ENCODE measurements around the gene HCAR2. TPM values are rescaled to one million over a fixed set of nuclear protein-coding genes. Genes with fewer than 3 reads are reported as not detected.

HCAR2 gene
- total and polyA plus RNA-seq, 2 of the 4 experiments (the other 2 are of a cell fraction): not detected

GRCh38 chr12:122659579-122659978, 43.6 kb downstream of the HCAR2 start:
- H2AK9ac ChIP-seq (replicated peaks; ENCODE audit: low read depth, low read length, poor library complexity): no peak overlapping the region
- no peak overlapping the region for H4K8ac ChIP-seq (ENCODE audit: low read depth in 2 of 2, low read length in 2 of 2)
- CTCF ChIA-PET: interaction anchor here (1.4 kb wide), 1 partner anchor 93 kb away, joined by 3 read pairs; the partner anchor contains the start of gene DENR
- no peak overlapping the region for H3K14ac ChIP-seq (replicated peaks; ENCODE audit: low read depth, low read length)
- H4K5ac ChIP-seq (ENCODE audit: low read depth, low read length): no peak overlapping the region
- no peak overlapping the region for H3K18ac ChIP-seq (ENCODE audit: low read depth, low read length)
- BruUV-seq (replicated peaks): no TSS peak
- H2BK20ac ChIP-seq (ENCODE audit: low read depth, low read length): no peak overlapping the region
- no peaks in the 10 kb centered on the region for H3K9me3 ChIP-seq (ENCODE audit: control insufficient read depth, insufficient read depth, low read length)
- no peak overlapping the region for H2BK15ac ChIP-seq (ENCODE audit: low read depth, low read length)
- POLR2A ChIA-PET (ENCODE audit: unreplicated experiment): no interaction called here
- H3K9me1 ChIP-seq (ENCODE audit: insufficient read depth, low read length): no peaks in the 10 kb centered on the region
- no peak overlapping the region for H3K27ac ChIP-seq (ENCODE audit: insufficient read depth, low read length)
- no peak overlapping the region for H3K9ac ChIP-seq (ENCODE audit: low read depth, low read length)
- H2AFZ ChIP-seq (replicated peaks; ENCODE audit: low read length, poor library complexity): no peak overlapping the region
- no peak for DNase-seq
- no peak overlapping the region for H4K91ac ChIP-seq (ENCODE audit: insufficient read depth, low read depth, low read length)
- no peak overlapping the region for H3K4ac ChIP-seq (ENCODE audit: low read depth, low read length)
- no peaks in the 10 kb centered on the region for H3K27me3 ChIP-seq (ENCODE audit: control insufficient read depth, insufficient read depth, low read length)
- WGBS, 2 experiments (ENCODE audit: extremely low coverage in 2 of 2, insufficient read length in 1 of 2): 82% methylated on average over 5 of the region's 6 CpGs; no CpG with 5 or more reads in 1 of the 2 experiments
- in situ Hi-C loops (cut with MboI; ENCODE audit: low sequenced_read_pairs): no loop called here
- ATAC-seq (ENCODE audit: low read depth): no peak
- no peak overlapping the region for H2BK5ac ChIP-seq (ENCODE audit: low read depth, low read length, poor library complexity, severe bottlenecking)
- no peak overlapping the region for H3K4me2 ChIP-seq (ENCODE audit: low read depth, low read length)
- H4K20me1 ChIP-seq (ENCODE audit: insufficient read depth, low read length): no peaks in the 10 kb centered on the region
- no peak overlapping the region for H3K23ac ChIP-seq (ENCODE audit: low read depth, low read length)
- H3K36me3 ChIP-seq (ENCODE audit: control insufficient read depth, insufficient read depth, low read length): no peaks in the 10 kb centered on the region
- H3K56ac ChIP-seq (ENCODE audit: extremely low read depth, insufficient read depth, low read length): no peak overlapping the region
- intact Hi-C loops (cut with micrococcal nuclease): no loop called here
- no peak overlapping the region for H3K4me3 ChIP-seq (ENCODE audit: insufficient read depth, low read depth, low read length)
- dilution Hi-C loops (cut with HindIII; ENCODE audit: low sequenced_read_pairs, unreplicated experiment): no loop called here
- H2BK120ac ChIP-seq (ENCODE audit: low read depth, low read length): no peak overlapping the region
- TF ChIP-seq USF2 (IDR thresholded peaks at IDR 0.05; ENCODE audit: low read depth, low read length) (no peak), RAD21 (IDR thresholded peaks at IDR 0.05; ENCODE audit: low read length) (no peak), MAZ (IDR thresholded peaks at IDR 0.05; ENCODE audit: borderline replicate concordance, low read depth, low read length) (no peak), NFE2L2 (IDR thresholded peaks at IDR 0.05; ENCODE audit: low read depth, low read length) (no peak), FOS (IDR thresholded peaks at IDR 0.05; ENCODE audit: low read depth, low read length) (no peak), MXI1 (IDR thresholded peaks at IDR 0.05; ENCODE audit: borderline replicate concordance, low read depth, low read length) (no peak), RCOR1 (IDR thresholded peaks at IDR 0.05; ENCODE audit: insufficient replicate concordance, low read length) (no peak), BHLHE40 (IDR thresholded peaks at IDR 0.05; ENCODE audit: low read depth, low read length) (no peak), CEBPB (IDR thresholded peaks at IDR 0.05; ENCODE audit: low read depth, low read length) (no peak), POLR2A (IDR thresholded peaks at IDR 0.05; ENCODE audit: low read depth, low read length) (no peak), RFX5 (IDR thresholded peaks at IDR 0.05; ENCODE audit: low read depth, low read length) (no peak), CHD1 (IDR thresholded peaks at IDR 0.05; ENCODE audit: low read depth, low read length) (no peak), MAFK (IDR thresholded peaks at IDR 0.05; ENCODE audit: low read depth, low read length) (no peak)
- no peaks in the 10 kb centered on the region for H3K79me1 ChIP-seq (ENCODE audit: low read depth in 1 of 2, low read length in 2 of 2)
- H2AK5ac ChIP-seq (ENCODE audit: low read depth, low read length): no peak overlapping the region
- no peaks in the 10 kb centered on the region for H3K4me1 ChIP-seq (ENCODE audit: control insufficient read depth, insufficient read depth, low read length)
